Activated naive CD4-positive, alpha-beta T cell treated with anti-CD3 and anti-CD28 coated beads, Interleukin-2, amount 50 U/mL, for 72 hours (primary cell): ENCODE data around the gene HSBP1. TPM values are rescaled to one million over a fixed set of nuclear protein-coding genes. Genes with fewer than 3 reads are reported as not detected.

Experiments used
- ATAC-seq, 2 donors: fragments of 150-1000 bp; cut with Tn5 transposase; 2 replicates each; pipeline ENCODE4 v1.10.0; 2021; ENCODE audit warnings: mild to moderate bottlenecking in 2 of 2, moderate library complexity in 2 of 2
- DNase-seq, 2 donors: peaks; one replicate each; pipeline ENCODE4 v3.0.0; 2021 to 2022; ENCODE audit warnings: low spot score in 2 of 2
- H3K27ac Mint-ChIP-seq, 2 donors: one replicate each; pipeline ENCODE4 v1.8.0; 2022; ENCODE audit warnings: mild to moderate bottlenecking in 2 of 2, mixed read lengths in 2 of 2
- H3K36me3 Mint-ChIP-seq, 2 donors: one replicate each; pipeline ENCODE4 v1.8.0; 2022; ENCODE audit warnings: mixed read lengths in 2 of 2
- H3K9me3 Mint-ChIP-seq, 2 donors: one replicate each; pipeline ENCODE4 v1.8.0; 2022; ENCODE audit warnings: mixed read lengths in 2 of 2
- total RNA-seq, 2 donors: library from RNA; stranded (reverse); gene quantifications; one replicate each; pipeline ENCODE4 v1.2.3, GENCODE V29; 2022

The HSBP1 gene
- total RNA-seq, 2 donors from 2014 or later, result 64.5 to 73.3 TPM

DNA sequence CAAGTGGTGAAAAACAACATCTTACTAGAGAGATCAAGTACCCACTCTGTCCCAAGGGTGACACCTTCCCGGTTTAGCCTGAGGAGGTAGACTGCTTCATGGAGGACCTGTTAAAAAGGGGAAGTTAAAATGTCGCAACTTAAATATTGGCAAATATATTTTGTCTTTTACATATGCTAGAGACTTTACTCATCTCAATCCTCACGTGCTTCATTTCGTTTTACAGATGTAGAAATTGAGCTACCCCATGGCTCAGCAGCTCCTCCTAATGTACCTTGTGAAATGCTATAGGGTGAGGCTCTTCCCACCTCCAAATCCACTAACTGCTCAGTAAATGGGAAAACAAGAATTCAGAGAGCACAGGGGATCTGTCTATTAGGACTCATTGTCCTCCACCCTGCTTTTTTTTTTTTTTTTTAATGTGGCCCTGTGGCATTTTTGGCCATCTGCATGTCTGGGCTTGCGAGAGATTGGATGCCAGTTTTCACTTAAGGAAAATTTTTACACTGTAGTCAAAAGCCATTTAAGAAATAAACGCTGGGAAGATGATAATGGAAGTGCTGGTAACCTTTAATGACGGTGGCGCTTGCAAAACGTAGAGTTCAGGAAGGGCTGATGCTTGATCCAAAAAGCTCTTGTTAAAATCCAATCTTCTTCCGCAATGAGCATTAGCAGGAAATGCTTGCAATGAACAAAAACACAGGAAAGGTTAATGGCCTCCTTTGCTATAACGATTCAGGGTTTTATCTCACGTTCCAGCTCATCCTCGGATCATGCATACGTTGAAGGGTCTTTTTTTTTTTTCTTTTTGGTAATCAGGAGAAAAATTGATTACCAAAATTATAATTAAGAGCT, 39.8 kb downstream of the HSBP1 start:
- DNase-seq (no peak), ATAC-seq (no peak)
- Mint-ChIP-seq H3K36me3 (no peaks in the 10 kb centered on the region), H3K9me3 (no peaks in the 10 kb centered on the region), H3K27ac (no peak overlapping the region)

DNA sequence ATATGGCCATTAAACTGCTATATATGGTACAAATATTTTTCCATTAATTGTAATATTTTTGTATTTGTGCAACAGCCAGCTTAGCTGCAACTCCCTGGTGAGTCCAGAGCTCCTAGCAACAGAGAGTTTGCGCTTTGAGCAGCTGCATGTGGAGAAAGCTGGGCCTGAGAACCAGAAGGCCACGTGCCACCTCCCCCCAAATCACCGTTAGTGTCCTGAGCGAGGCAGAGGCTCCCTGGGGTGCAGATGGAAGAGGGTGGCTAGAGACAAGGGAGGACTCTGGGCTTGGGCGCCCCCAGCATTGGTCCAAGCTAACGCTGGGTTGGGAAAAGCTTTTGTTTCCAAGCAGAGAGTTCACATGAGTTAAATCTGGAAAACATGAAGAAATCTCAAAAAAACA, 41.6 kb downstream of the HSBP1 start:
- ATAC-seq (no peak), DNase-seq (no peak)
- Mint-ChIP-seq H3K9me3 (no peaks in the 10 kb centered on the region), H3K36me3 (no peaks in the 10 kb centered on the region), H3K27ac (no peak overlapping the region)

DNA sequence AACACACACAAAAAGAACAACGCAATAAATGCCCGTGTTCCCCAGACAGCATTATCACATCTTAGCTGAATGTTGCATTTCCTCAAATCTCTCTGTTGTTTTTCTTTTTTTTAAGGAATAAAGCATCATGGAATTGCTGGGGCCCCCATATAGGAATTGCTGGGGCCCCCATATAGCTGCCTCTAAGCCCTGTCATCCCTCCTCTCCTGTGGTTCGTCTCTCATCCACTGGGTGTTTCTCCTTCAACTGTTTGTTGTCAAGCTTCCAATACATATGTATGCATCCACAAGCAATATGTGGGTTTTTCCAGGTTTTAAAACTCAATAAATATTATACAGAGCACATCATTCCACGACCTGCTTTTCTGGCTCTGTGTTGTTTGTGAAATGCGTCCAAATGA, 43.2 kb downstream of the HSBP1 start:
- ATAC-seq (no peak), DNase-seq (no peak)
- no peaks in the 10 kb centered on the region for H3K9me3 Mint-ChIP-seq
- H3K36me3 Mint-ChIP-seq, result no peaks in the 10 kb centered on the region
- H3K27ac Mint-ChIP-seq, result no peak overlapping the region

DNA sequence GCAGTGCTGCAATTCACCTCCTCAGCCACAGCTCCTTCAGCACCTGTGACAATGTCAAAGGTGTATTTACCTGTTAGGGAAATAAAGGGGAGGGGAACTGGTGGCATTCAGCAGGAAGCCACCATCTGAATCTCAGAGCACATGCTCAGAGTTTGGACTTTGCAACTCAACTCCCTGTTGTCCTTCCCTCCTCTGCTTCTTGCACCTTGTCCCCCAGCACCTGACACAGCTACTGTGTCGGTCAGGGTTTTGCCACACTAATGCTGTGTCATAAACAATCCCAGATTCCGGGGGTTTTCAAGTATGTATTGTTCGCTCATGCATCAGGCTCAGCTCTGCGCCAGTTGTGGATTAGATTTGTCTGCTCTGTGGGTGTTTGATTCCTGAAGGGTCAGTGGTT, 43.7 kb downstream of the HSBP1 start:
- Mint-ChIP-seq H3K27ac (no peak overlapping the region), H3K36me3 (no peaks in the 10 kb centered on the region), H3K9me3 (no peaks in the 10 kb centered on the region)
- ATAC-seq (no peak), DNase-seq (no peak)

- ATAC-seq, result no peak
- no peaks in the 10 kb centered on the region for H3K9me3 Mint-ChIP-seq
- H3K27ac Mint-ChIP-seq, result no peak overlapping the region
These were observed 45.0 kb downstream of the HSBP1 start for GRCh38 chr16:83852774-83853173.

GRCh38 chr16:83853834-83854233, 46.1 kb downstream of the HSBP1 start:
- no peaks in the 10 kb centered on the region for H3K36me3 Mint-ChIP-seq
- H3K9me3 Mint-ChIP-seq, result no peaks in the 10 kb centered on the region
- DNase-seq (no peak), ATAC-seq (no peak)
- no peak overlapping the region for H3K27ac Mint-ChIP-seq

More at GRCh38 chr16:83852774-83853173, 45.0 kb downstream of the HSBP1 start:
- no peaks in the 10 kb centered on the region for H3K36me3 Mint-ChIP-seq
- DNase-seq, result no peak

- ATAC-seq, result no peak
- no peak for DNase-seq
- H3K36me3 Mint-ChIP-seq, result no peaks in the 10 kb centered on the region
- no peaks in the 10 kb centered on the region for H3K9me3 Mint-ChIP-seq
- H3K27ac Mint-ChIP-seq, result no peak overlapping the region
These were observed 46.6 kb downstream of the HSBP1 start for GRCh38 chr16:83854420-83854819.

- ATAC-seq (no peak), DNase-seq (no peak)
- Mint-ChIP-seq H3K9me3 (no peaks in the 10 kb centered on the region), H3K36me3 (no peaks in the 10 kb centered on the region), H3K27ac (no peak overlapping the region)
These were observed 49.0 kb downstream of the HSBP1 start for GRCh38 chr16:83856792-83857191.

DNA sequence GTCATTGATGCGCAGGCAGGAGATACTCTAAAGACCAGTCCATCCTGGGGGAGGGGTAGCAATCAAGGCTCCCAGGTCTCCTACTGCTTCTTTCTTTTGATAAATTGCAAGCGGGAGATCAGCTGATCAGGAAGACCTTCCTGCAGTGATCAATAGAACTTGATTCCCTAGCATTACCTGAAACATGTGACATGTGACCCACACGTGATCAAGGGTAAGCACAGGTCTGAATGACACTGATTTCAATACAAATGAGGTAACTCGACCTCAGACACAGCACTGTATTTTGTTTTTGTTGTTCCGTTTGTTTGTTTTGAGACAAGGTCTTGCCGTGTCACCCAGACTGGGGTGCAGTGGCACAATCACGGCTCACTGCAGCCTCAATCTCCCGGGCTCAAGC, 51.5 kb downstream of the HSBP1 start:
- Mint-ChIP-seq H3K27ac (no peak overlapping the region), H3K9me3 (peaks cover 0 to 3% of the 10 kb centered on the region in 2 donors)
- no peak for ATAC-seq

DNA sequence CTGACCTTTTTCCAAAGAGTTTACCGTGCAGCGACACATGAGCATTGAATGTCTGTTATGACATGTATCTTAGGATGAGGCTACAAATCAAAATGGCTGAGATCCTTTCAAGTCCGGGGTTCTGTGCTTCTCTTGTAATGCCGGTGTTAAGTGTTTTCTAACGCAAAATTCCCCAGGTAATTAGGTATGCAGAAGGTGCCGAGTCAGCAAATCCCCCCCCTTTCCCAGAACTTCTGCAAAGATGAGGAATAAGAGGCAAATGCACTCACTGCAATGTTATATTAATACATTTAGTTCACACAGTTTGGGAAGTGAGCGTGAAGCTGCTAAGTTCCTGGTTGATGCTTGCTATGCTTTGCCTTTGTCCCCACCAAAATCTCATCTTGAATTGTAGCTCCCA, 54.9 kb downstream of the HSBP1 start:
- ATAC-seq, result no peak
- H3K36me3 Mint-ChIP-seq, result peaks cover 6 to 13% of the 10 kb centered on the region in 2 donors
- no peak for DNase-seq
- H3K9me3 Mint-ChIP-seq, result peaks cover 7 to 11% of the 10 kb centered on the region in 2 donors
- no peak overlapping the region for H3K27ac Mint-ChIP-seq

More for the DNA sequence above, 51.5 kb downstream of the HSBP1 start:
- H3K36me3 Mint-ChIP-seq, result no peaks in the 10 kb centered on the region
- DNase-seq, result no peak

DNA sequence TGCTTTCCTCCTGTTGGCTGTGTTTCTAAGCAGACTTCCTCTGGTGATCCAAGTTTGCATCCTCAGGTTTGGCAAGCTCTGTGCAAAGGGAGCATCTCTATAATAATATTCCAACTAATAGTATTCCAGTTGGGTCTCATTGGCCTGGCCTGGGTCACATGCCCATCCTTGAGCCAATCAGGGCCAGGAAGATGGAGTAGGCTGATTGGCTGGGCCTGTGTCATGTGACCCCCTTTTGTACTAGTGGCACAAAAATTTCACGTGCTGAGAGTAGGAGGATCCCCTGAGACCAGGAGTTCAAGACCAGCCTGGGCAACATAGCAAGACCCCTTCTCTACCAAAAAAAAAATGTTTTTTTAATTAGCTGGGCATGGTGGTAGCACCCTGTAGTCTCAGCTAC, 55.9 kb downstream of the HSBP1 start:
- H3K36me3 Mint-ChIP-seq, result peaks cover 6 to 13% of the 10 kb centered on the region in 2 donors
- no peak overlapping the region for H3K27ac Mint-ChIP-seq

More for the DNA sequence above, 55.9 kb downstream of the HSBP1 start:
- ATAC-seq, result no peak
- H3K9me3 Mint-ChIP-seq, result peaks cover 7 to 11% of the 10 kb centered on the region in 2 donors
- DNase-seq, result no peak

Other genes starting within 250 kb of the HSBP1 start
- gene MLYCD, start 91.1 kb downstream of the HSBP1 start, total RNA-seq, result 1 to 10 TPM; 2.3 to 3.3 TPM
- under 1 TPM; 0.49 to 0.87 TPM for gene OSGIN1, start 145.3 kb downstream of the HSBP1 start, total RNA-seq
- gene NECAB2, start 160.3 kb downstream of the HSBP1 start, total RNA-seq, result not detected
- not detected for gene SLC38A8, start 234.8 kb downstream of the HSBP1 start, total RNA-seq